Large intestine (tissue), 3 donors: Measurements from ENCODE around the gene SPRN. TPM values are rescaled to one million over a fixed set of nuclear protein-coding genes. Genes with fewer than 3 reads are reported as not detected.
"Not testable (repeated sequence)": the region's sequence is repeated elsewhere in the genome, so short reads cannot be mapped to it uniquely, and the experiment has no call there.

Experiments
- DNase-seq, 2 donors: peaks; one replicate each; pipeline versions ENCODE4 v3.0.0 to v3.0.0-alpha.2; 2013
- H3K27ac ChIP-seq: one replicate; pipeline ENCODE4 v1.5.1; 2013; ENCODE audit warnings: low read length
- H3K27me3 ChIP-seq: 2 replicates; pipeline ENCODE4 v1.6.1; 2013; ENCODE audit warnings: low read length; ENCODE audit not compliant: control insufficient read depth, insufficient read depth
- H3K36me3 ChIP-seq: 2 replicates; pipeline ENCODE4 v1.6.1; 2013; ENCODE audit warnings: low read length; ENCODE audit not compliant: control insufficient read depth, insufficient read depth
- H3K4me1 ChIP-seq: one replicate; pipeline ENCODE4 v1.6.1; 2013; ENCODE audit warnings: low read length; ENCODE audit not compliant: control insufficient read depth, insufficient read depth
- H3K4me3 ChIP-seq: one replicate; pipeline ENCODE4 v1.5.1; 2013; ENCODE audit warnings: low read length
- H3K9me3 ChIP-seq: one replicate; pipeline ENCODE4 v1.6.1; 2013; ENCODE audit warnings: mild to moderate bottlenecking, low read depth, low read length, moderate library complexity; ENCODE audit not compliant: control insufficient read depth
- WGBS: methylation state at CpG from one replicate; pipeline ENCODE4 v1.1.5; 2013; ENCODE audit warnings: low lambda C conversion rate; ENCODE audit not compliant: insufficient coverage; 5-methylcytosine and 5-hydroxymethylcytosine counted together
- polyA plus RNA-seq: library from polyadenylated mRNA; unstranded; fragments of 120-200 nt; gene quantifications from one replicate; pipeline ENCODE4 v1.2.1, GENCODE V29; 2013

The SPRN gene
- polyA plus RNA-seq, 1 donor = 4.9 TPM

DNA sequence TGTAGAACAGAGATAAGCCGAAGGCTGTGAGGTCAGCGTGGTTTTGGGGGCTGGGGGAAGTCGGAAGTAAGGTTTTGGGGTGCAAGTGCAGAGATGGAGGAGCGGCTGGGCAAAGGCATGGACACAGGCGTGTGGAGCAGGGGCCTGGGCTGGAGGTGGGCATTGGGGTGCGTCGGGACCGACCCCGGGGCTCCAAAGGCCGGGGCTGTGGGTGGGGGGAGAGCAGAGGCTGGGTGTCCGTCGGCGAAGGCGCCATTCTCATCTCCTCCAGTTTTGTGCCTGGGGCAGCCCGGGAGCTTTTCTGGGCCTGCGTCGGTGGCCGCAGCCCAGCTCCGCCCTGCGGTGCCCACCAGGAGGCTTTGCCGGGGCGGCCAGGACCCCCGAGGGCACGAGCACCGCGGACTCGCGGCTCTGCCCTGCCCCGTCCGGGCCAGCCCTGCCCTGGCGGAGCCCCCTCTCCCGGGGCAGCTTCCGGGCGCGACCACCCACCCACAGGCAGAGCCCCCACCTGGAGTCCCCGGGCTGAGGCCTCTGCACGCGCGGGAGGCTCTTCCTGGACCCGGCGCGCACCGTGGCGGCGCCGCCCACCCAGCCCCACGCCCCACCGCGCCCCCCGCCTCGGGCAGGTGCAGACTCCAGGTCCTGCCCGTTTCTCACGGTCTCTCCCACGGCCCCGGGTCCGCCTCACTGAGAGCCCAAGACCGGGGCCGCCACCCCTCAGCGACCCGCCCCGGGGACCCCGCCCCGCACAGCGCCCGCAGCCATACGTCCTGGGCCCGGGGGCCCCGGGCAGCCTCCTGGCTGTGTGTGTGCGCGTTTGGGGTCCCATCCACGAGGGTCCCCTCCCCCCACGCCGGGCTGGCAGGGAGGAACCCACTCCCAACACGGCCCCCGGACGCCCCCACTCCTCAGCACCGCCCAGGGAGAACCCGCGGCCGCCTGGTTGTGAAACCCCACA is 21.6 kb upstream of the SPRN start:
- Histone ChIP-seq H3K36me3 (no peaks in the 10 kb centered on the region), H3K27ac (no peak overlapping the region), H3K4me3 (no peak overlapping the region), H3K9me3 (peaks cover 20% of the 10 kb centered on the region), H3K27me3 (no peaks in the 10 kb centered on the region), H3K4me1 (no peaks in the 10 kb centered on the region)
- no peak for DNase-seq
- 80% methylated on average over 1 of the region's 80 CpGs for WGBS

- DNase-seq = no peak
- WGBS = no CpG with 5 or more reads among the region's 22 CpGs
These were observed 20.9 kb upstream of the SPRN start for GRCh38 chr10:133445268-133445732.

GRCh38 chr10:133444342-133445267 is 20.2 kb upstream of the SPRN start:
- DNase-seq = no peak
- peaks cover 23% of the 10 kb centered on the region for H3K9me3 ChIP-seq
- H3K4me1 ChIP-seq = no peaks in the 10 kb centered on the region
- WGBS = no CpG with 5 or more reads among the region's 12 CpGs
- no peaks in the 10 kb centered on the region for H3K36me3 ChIP-seq
- no peaks in the 10 kb centered on the region for H3K27me3 ChIP-seq
- no peak overlapping the region for H3K4me3 ChIP-seq
- H3K27ac ChIP-seq = no peak overlapping the region

More at GRCh38 chr10:133445268-133445732, 20.9 kb upstream of the SPRN start:
- no peaks in the 10 kb centered on the region for H3K4me1 ChIP-seq
- H3K36me3 ChIP-seq = no peaks in the 10 kb centered on the region
- no peaks in the 10 kb centered on the region for H3K27me3 ChIP-seq
- peaks cover 20% of the 10 kb centered on the region for H3K9me3 ChIP-seq
- no peak overlapping the region for H3K4me3 ChIP-seq
- H3K27ac ChIP-seq = no peak overlapping the region

DNA sequence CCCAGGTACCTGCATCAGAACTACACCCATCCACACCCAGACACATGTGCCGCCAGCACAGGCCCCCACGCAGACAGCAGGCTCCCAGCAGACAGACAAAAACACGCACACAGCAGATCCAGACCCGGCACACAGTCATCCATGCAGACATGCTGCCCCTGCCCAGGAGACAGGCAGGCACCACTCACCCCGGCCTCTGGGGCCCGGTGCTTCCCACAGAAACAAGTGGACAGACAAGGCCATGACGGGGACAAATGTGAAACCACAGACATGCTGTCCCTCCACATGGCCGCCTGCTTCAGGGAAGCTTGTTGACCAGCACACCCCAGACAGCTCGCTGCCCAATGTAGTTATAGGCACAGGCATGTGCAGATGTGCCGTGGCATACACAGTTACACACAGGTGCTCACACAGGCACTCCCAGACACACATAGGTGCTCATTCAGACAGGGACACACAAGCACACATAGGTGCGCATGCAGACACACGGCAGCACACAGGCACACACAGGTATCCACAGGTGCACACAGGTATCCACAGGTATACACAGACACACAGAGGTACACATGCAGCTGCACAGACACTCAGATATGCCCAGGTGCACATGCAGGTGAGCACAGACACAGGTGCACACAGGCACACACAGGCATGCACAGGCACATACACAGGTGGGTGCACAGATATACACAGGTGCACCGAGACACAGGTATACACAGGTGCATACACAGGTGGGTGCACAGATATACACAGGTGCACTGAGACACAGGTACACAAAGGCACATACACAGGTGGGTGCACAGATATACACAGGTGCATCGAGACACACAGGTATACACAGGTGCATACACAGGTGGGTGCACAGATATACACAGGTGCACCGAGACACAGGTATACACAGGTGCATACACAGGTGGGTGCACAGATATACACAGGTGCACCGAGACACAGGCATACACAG is 18.8 kb upstream of the SPRN start:
- Histone ChIP-seq H3K4me3 (no peak overlapping the region), H3K4me1 (no peaks in the 10 kb centered on the region), H3K36me3 (no peaks in the 10 kb centered on the region), H3K9me3 (peaks cover 23% of the 10 kb centered on the region), H3K27ac (no peak overlapping the region), H3K27me3 (no peaks in the 10 kb centered on the region)
- DNase-seq = no peak
- WGBS = no CpG with 5 or more reads among the region's 16 CpGs

DNA sequence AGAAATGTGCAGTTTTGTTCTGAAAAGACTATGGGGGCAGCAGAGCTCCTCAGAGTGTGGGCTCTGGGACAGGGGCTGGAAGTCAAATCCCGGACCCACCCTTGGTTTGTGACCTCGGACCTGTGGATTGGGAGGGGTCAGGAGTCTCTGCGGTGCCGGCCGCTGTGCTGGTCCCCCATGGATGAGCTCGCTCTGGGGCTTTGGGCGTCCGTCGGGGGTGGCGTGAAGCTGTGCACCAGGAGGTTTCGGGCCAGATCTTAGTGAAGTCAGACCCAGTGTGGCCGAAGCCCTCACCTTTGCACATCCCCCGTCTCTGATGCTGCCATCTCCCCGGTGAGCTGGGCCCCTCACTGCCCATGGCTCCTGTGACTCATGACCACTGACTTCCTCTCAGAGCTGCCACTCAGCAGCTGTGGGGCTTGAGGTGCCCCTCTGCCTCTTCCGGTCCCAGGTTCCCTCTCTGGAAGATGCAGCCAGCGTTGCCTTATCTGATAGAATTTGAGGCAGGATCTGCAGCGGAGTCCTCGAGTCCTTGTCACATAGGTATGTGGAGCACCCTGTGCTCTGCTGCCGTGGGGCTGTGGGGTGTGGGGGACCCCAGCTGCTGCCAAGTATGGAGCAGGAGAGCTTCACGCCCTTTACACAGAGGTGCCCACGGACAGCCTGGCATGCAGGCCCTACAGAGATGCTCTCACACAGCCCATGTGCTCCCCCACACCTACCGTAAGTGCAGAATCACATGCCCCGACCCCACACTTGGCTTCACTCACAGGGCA is 18.0 kb upstream of the SPRN start:
- Histone ChIP-seq H3K27me3 (no peaks in the 10 kb centered on the region), H3K27ac (no peak overlapping the region), H3K9me3 (peaks cover 23% of the 10 kb centered on the region), H3K36me3 (no peaks in the 10 kb centered on the region), H3K4me3 (no peak overlapping the region), H3K4me1 (no peaks in the 10 kb centered on the region)
- no CpG with 5 or more reads among the region's 23 CpGs for WGBS
- no peak for DNase-seq

GRCh38 chr10:133441780-133442179 is 17.4 kb upstream of the SPRN start:
- Histone ChIP-seq H3K9me3 (peaks cover 19% of the 10 kb centered on the region), H3K4me3 (no peak overlapping the region), H3K27ac (no peak overlapping the region), H3K27me3 (no peaks in the 10 kb centered on the region), H3K36me3 (no peaks in the 10 kb centered on the region), H3K4me1 (no peaks in the 10 kb centered on the region)
- WGBS = no CpG with 5 or more reads among the region's 12 CpGs
- DNase-seq = no peak

GRCh38 chr10:133441356-133441755 is 16.9 kb upstream of the SPRN start:
- H3K4me3 ChIP-seq, H3K36me3 ChIP-seq, H3K27me3 ChIP-seq, H3K27ac ChIP-seq, DNase-seq, H3K4me1 ChIP-seq: not testable (repeated sequence)
- 80% methylated on average over 1 of the region's 21 CpGs for WGBS
- peaks cover 16% of the 10 kb centered on the region for H3K9me3 ChIP-seq

DNA sequence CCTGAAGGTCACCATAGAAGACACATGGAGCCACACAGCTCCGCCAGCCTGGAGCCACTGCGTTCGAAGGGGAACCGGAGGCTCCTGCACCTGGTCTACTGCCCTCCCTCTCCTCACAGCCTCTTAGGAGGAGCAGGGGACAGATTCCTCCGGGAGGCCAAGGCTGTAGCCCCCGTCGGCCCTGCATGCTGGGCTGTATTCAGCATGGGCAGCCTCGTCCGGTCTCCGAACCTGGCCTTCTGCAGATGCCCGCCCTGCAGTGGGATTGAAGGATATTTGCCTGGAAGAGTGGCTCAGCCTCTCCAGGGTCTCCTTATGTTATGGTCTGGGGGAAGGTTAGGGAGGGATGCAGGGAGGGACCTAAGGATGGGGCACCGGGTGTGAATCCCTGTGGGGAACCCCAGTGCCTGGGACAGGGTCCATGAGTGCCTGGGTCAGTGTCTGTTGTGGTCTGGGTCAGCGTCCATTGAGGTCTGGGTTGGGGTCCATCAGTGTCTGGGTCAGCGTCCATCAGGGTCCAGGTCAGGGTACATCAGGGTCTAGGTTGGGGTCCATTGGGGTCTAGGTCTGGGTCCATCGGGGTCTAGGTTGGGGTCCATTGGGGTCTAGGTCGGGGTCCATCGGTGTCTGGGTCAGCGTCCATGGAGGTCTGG is 16.3 kb upstream of the SPRN start:
- Histone ChIP-seq H3K4me1 (no peaks in the 10 kb centered on the region), H3K4me3 (no peak overlapping the region), H3K9me3 (peaks cover 11% of the 10 kb centered on the region), H3K36me3 (no peaks in the 10 kb centered on the region), H3K27ac (no peak overlapping the region), H3K27me3 (no peaks in the 10 kb centered on the region)
- DNase-seq = no peak
- WGBS = no CpG with 5 or more reads among the region's 18 CpGs
